GM19238 (cell line): ENCODE data around the gene HSF5.

Experiments
- DNase-seq: peaks from one replicate; pipeline ENCODE4 v3.0.0; 2011; ENCODE audit warnings: low spot score; ENCODE audit not compliant: insufficient read length

The HSF5 gene

GRCh38 chr17:58388302-58389190 is 99.7 kb downstream of the HSF5 start:
- no peak for DNase-seq

- DNase-seq: no peak
Observed at GRCh38 chr17:58387834-58388233, 100.4 kb downstream of the HSF5 start.

GRCh38 chr17:58386708-58387107 is 101.5 kb downstream of the HSF5 start:
- DNase-seq: no peak

- DNase-seq: no peak
Observed at GRCh38 chr17:58385359-58385899, 102.8 kb downstream of the HSF5 start.

GRCh38 chr17:58384897-58385296 is 103.3 kb downstream of the HSF5 start:
- no peak for DNase-seq

GRCh38 chr17:58383892-58384462 is 104.2 kb downstream of the HSF5 start:
- no peak for DNase-seq

- DNase-seq: no peak
Observed at GRCh38 chr17:58382872-58383242, 105.4 kb downstream of the HSF5 start.

GRCh38 chr17:58382108-58382871 is 105.9 kb downstream of the HSF5 start:
- no peak for DNase-seq

- no peak for DNase-seq
Observed at GRCh38 chr17:58381124-58382035, 106.8 kb downstream of the HSF5 start.

GRCh38 chr17:58380207-58381123 is 107.7 kb downstream of the HSF5 start:
- no peak for DNase-seq

GRCh38 chr17:58379511-58379824 is 108.7 kb downstream of the HSF5 start:
- DNase-seq: no peak

GRCh38 chr17:58378733-58379510 is 109.3 kb downstream of the HSF5 start:
- no peak for DNase-seq

GRCh38 chr17:58377661-58378060 is 110.5 kb downstream of the HSF5 start:
- DNase-seq: no peak

- DNase-seq: no peak
Observed at GRCh38 chr17:58377093-58377601, 111.1 kb downstream of the HSF5 start.

- no peak for DNase-seq
Observed at GRCh38 chr17:58376472-58377000, 111.7 kb downstream of the HSF5 start.

GRCh38 chr17:58375811-58376210 is 112.4 kb downstream of the HSF5 start:
- no peak for DNase-seq

GRCh38 chr17:58375256-58375655 is 113.0 kb downstream of the HSF5 start:
- DNase-seq: no peak

GRCh38 chr17:58373923-58374322 is 114.3 kb downstream of the HSF5 start:
- DNase-seq: no peak

GRCh38 chr17:58373003-58373402 is 115.2 kb downstream of the HSF5 start:
- no peak for DNase-seq
